Stimulated activated CD4-positive, alpha-beta T cell treated with anti-CD3 and anti-CD28 coated beads, Interleukin-4, amount 100 ng/mL, for 48 hours (primary cell): ENCODE data around the gene TXN.
"Not testable (repeated sequence)": the region's sequence is repeated elsewhere in the genome, so short reads cannot be mapped to it uniquely, and the experiment has no call there.

ENCODE experiments used
- DNase-seq, 2 donors: peaks; one replicate each; pipeline ENCODE4 v3.0.0-alpha.2; 2020; ENCODE audit warnings: low read depth in 2 of 2

Gene TXN

DNA sequence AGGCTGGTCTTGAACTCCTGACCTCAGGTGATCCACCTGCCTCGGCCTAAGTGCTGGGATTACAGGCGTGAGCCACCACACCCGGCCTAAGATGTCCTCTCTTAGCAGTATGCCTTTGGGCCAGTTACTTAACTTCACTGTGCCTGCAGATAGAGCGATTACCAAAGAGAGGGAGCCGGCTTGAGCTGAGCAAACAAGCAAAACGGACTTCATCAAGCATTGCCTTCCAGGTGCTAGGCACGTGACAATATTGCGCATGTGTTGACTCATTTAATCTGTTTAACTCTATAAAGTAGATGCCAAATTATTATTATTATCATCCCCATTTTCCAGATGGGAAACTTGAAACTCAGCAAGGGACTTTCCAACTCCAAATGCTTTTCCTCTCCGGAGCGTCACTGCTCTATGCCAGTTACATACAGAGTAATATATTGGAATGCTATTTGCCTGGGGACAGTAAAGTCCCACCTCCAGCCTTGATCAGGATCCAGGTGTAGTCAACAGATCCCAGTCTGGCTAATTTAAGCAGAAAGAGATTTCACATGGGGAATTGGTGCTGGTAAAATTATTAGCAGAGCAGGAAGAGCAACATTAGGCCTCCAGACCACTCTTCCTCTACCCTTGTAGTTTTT, 42.8 kb downstream of the TXN start:
- no peak for DNase-seq

DNA sequence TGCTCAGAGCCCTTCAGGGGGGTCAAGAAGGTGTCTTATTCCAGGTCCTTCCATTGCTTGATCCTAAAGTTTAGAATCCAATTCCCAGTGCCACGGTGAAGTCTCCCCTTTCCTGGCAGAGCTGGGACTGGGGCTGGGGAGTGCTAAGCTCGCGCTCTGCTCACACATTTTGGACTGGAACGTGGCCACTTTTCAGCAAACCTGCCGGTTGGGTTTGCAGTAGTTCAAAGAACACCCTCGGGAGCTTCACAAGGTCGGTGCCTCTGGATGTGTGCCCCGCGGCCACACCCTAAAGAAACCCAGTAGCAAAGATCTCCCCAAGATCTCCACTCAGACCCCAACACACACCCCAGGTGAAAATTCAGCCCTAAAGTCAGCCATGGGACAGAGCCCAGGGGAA, 48.3 kb downstream of the TXN start, which contains the start of gene C9orf152:
TSS of gene C9orf152 (minus strand) at position 129 of the 400 bp plus-strand sequence. CDS start 580 bp downstream, outside the sequence.
- no peak for DNase-seq

DNA sequence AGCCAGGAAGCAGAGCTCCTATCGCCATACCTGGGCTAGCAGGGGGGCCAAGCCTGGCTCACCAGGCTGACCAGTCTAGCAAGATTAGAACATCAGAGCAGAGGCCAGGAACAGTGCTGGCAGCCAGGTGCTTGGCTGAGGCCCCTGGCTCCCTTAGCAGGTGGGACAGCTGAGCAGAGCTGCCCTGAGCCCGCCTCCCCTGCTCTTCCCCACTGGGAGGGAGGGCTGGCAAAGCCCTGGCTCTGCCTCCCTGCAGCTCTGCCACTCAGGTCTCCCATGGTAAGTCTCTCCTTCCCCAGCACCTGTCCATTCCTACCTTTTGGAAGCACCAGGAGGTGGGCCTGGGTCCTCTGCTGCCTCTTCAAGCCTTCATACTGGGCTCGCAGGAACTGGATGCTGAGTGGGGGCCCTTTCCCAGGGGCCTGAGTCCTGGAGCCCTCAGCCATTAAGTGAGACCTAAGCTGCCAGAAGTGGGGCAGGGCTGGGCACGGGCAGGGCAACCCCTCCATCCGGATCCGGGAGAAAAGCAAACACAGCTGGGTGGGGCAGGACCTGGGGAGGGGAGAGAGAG, 49.2 kb downstream of the TXN start:
- no peak for DNase-seq

DNA sequence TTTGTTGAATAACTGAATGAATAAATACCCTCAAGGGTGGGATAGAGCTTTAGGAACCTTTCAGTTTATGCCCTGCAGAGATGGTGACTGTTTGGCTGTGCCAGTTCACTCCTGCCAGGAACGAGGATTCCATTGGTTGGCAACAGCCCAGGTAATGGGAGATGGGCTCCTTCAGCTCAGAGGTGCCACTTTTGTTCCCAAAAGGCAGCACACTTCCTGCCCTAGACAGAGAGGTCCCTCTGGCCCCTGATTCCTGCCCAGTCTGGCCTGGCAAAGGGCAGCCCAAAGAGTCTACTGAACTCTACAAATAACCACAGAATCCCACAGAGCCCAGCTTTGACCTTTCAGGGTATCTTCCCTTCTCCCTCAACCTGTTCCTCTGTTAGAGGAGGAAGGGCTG, 49.9 kb downstream of the TXN start:
- no peak for DNase-seq

DNA sequence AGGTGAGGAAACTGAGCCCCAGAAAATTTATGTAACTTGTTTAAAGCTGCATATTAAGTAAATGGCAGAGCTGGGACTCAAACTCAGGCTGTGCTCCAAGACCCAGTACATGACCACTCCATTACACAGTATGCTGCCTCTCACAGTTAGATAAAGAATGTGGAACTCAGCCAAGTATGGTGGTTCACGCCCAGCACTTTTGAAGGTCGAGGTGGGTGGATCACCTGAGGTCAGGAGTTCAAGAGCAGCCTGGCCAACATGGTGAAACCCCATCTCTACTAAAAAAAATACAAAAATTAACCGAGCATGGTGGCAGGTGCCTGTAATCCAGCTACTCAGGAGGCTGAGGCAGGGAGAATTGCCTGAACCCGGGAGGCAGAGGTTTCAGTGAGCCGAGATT, 50.7 kb downstream of the TXN start:
- DNase-seq, result not testable (repeated sequence)

DNA sequence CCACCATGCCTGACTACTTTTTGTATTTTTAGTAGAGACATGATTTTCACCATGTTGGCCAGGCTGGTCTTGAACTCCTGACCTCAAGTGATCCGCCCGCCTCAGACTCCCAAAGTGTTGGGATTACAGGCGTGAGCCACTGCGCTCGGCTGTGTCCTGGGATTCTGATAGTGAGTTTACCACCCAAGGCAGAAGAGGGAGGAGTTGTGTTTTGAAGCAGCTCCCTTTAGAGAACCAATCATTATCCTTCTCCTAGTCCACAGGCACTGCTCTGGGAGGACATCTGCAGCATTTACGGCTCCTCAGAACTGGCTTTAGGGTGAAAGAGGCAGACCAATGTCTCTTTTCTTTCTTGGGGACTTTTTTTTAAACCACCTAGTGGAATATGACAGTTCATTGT, 54.1 kb downstream of the TXN start:
- no peak for DNase-seq

DNA sequence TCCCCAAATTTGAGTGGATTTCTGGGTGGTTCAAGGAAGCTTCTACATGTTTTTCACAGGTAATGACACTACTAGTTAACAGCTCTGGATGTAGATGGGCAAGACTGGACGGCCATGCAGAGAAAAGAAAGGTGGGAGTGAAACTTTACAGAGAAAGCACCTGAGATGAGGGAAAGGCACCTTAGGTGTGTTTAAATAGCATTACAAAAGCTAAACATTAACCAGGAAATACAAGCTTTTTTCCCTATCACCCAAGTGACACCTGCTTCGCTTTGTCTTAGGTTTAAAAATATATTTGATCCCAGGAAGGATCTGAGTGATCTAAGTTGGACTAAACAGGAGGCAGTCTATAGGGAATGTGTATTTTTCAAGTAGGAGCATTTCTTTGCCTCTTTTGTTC, 56.7 kb downstream of the TXN start:
- DNase-seq, result no peak

DNA sequence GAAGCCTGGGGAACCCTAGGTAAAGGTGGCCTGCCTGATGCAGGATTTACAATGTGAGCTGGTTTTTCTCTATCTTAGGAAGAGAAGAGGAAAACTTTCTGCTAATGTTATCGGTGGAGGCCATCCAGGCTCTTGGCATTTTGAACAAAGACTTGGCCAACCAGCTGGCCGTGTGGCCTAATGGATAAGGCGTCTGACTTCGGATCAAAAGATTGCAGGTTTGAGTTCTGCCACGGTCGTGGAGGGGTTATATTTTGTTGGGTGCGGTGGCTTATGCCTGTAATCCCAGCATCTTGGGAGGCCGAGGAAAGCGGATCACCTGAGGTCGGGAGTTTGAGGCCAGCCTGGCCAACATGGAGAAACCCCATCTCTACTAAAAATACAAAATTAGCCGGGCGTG, 58.0 kb downstream of the TXN start:
- DNase-seq, result no peak

DNA sequence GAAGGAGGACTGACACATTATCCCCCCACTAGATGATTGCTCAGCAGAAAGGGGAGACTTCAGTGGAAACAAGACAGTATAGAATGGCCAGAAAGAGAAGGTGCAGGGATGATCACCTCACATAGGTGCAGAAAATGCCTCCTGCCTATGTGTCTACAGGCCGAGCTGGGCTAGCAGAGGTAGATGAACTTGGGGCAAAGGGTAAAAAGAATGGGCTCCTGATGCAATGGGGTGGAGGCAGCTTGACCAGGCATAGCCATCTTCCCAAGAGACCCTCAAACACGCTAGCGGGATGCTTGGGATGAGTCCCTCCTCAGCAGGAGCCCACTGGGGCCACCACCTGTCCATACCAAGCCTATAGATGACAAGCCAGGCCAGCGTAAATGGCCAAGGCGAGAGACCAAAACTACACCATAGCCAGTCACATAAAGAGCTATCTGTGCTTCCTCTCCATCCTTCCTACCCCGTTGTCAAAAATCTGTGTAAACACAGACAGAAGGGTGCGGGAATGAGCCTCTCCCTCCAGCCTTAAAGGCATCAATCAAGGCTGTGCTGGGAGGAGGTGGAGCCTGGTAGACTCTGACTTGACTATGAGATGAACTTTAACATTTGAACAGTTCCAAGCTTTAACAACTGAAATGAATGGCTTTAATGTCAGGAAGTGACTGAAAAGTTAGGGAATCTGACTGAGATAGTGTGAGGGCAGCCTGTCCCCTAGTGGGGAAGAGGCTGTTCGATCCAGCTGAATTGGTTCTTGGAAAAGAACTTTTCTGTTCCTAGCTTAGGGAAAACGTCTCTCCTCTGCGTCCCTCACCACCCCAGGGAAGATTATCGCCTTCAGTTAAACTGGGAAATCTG, 58.7 kb downstream of the TXN start:
- no peak for DNase-seq

DNA sequence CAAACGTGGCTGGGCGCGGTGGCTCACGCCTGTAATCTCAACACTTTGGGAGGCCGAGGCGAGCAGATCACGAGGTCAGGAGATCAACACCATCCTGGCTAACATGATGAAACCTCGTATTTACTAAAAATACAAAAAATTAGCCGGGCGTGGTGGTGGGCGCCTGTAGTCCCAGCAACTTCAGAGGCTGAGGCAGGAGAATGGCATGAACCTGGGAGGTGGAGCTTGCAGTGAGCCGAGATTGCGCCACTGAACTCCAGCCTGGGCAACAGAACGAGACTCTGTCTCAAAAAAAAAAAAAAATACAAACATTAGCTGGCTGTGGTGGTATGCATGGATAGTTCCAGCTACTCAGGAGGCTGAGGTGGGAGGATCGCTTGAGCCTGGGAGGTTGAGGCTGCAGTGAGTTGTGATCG, 60.2 kb downstream of the TXN start:
- DNase-seq, result not testable (repeated sequence)
